Cerebellar cortex (tissue), 1 donor: ENCODE measurements around the gene EHBP1L1.

ENCODE experiments used
- DNase-seq: peaks from one replicate; pipeline ENCODE4 v3.0.0-alpha.2; 2015; ENCODE audit warnings: low spot score

The EHBP1L1 gene

GRCh38 chr11:65616575-65617001 lies 40.7 kb downstream of the EHBP1L1 start:
- DNase-seq, result no peak

GRCh38 chr11:65617136-65617850 lies 41.4 kb downstream of the EHBP1L1 start:
- no peak for DNase-seq

GRCh38 chr11:65617990-65618751 lies 42.3 kb downstream of the EHBP1L1 start:
- DNase-seq, result no peak

- no peak for DNase-seq
Observed at GRCh38 chr11:65618763-65619162, 42.9 kb downstream of the EHBP1L1 start.

GRCh38 chr11:65619281-65619928 lies 43.6 kb downstream of the EHBP1L1 start:
- no peak for DNase-seq

- no peak for DNase-seq
Observed at GRCh38 chr11:65620666-65621065, 44.8 kb downstream of the EHBP1L1 start.

- DNase-seq, result no peak
Observed at GRCh38 chr11:65621460-65621859, 45.6 kb downstream of the EHBP1L1 start.

- no peak for DNase-seq
Observed at GRCh38 chr11:65622011-65622410, 46.2 kb downstream of the EHBP1L1 start.

- DNase-seq, result no peak
Observed at GRCh38 chr11:65623177-65623576, 47.3 kb downstream of the EHBP1L1 start.

- DNase-seq, result no peak
Observed at GRCh38 chr11:65623852-65624616, 48.2 kb downstream of the EHBP1L1 start.

GRCh38 chr11:65624931-65625627 lies 49.2 kb downstream of the EHBP1L1 start:
- peak; percentile 56 for DNase-seq

GRCh38 chr11:65625628-65626342 lies 49.9 kb downstream of the EHBP1L1 start:
- peak; percentile 88 for DNase-seq

GRCh38 chr11:65627202-65627601 lies 51.3 kb downstream of the EHBP1L1 start:
- DNase-seq, result no peak

GRCh38 chr11:65629579-65629978 lies 53.7 kb downstream of the EHBP1L1 start:
- DNase-seq, result no peak

- no peak for DNase-seq
Observed at GRCh38 chr11:65630215-65630614, 54.4 kb downstream of the EHBP1L1 start.

- DNase-seq, result no peak
Observed at GRCh38 chr11:65633390-65634108, 57.7 kb downstream of the EHBP1L1 start.

GRCh38 chr11:65634109-65634436 lies 58.2 kb downstream of the EHBP1L1 start:
- DNase-seq, result no peak

- DNase-seq, result no peak
Observed at GRCh38 chr11:65634440-65634839, 58.6 kb downstream of the EHBP1L1 start.

GRCh38 chr11:65634905-65635731 lies 59.3 kb downstream of the EHBP1L1 start:
- no peak for DNase-seq
